Urothelium cell line (cell line): ENCODE data around the gene CAPN7.

ENCODE experiments used
- DNase-seq: peaks from one replicate; pipeline ENCODE4 v3.0.0; 2011; ENCODE audit warnings: low spot score, mixed read lengths
- FAIRE-seq: peaks from 2 replicates; lab custom pipeline; 2011; peaks lifted over from hg19 to GRCh38; lab: Jason Lieb, UNC

Gene CAPN7

DNA sequence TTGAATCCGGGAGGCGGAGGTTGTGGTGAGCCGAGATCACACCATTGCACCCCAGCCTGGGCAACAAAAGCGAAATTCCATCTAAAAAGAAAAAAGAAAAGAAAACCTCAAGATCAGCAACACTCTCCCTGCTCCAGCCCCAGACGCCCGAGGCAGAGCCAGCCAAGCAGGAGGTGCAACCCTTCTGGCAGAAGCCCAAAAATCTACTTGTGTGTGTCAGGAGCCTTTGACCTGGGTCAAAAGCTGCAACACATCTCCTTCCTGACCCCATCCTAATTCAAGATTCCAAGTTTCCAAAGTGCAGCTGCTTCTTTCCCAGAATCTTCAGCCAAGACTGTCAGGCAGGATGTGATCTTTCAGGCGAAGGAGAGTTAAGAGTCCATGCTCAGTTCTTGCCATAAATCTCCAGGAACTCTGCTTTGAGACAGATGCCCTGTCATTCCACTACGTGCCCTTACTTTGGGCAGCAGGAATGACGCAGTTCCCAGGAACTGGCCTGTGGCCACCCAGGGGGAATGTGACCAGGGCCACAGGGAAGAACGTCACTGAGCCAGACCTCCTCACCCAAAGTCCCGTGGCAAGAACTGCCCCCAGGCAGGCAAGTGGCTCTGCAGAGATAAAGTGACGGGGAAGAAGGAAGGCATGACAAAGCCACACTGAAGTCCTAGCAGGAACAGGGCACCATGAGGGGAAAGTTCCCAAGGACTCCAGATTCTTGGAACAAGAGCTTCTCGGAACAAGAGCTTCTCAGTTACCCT lies 86.9 kb downstream of the CAPN7 start:
- FAIRE-seq (no peak), DNase-seq (no peak)

DNA sequence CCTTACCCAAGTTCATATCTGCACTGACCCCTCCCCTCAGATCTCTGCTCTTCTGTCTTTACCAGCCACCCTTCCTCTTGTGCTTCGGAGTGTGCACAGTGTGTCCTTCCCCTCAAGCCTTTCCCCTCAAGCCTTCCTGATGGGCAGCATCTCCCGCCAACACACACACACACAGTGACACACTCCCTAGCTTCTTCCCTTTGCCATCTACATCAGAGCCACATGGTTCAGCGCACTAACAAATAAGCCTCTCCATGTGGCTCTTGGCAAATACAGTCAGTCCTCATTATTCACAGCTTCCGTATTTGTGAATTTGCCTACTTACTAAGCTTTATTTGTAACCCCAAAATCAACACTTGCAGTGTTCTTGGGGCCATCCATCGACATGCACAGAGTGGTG lies 88.9 kb downstream of the CAPN7 start:
- FAIRE-seq = no peak
- DNase-seq = no peak

DNA sequence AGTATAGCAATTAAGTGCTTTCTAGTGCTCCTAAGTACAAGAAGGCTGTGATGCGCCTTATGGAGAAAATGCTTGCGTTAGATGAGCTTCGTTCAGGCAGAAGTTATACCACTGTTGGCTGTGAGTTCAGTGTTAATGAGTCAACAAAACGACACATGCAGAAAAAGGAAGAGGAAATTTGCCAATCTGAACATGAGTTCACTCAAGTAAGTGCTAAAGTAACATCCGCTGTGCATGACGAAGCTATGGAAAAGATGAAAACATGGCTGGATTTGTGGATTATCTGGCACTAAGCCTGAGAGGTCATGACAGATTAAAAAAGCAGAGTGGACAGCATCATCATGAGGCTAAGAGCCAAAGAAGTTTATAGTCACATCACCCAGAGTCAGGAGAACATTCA lies 89.5 kb downstream of the CAPN7 start:
- FAIRE-seq = no peak
- DNase-seq = no peak

DNA sequence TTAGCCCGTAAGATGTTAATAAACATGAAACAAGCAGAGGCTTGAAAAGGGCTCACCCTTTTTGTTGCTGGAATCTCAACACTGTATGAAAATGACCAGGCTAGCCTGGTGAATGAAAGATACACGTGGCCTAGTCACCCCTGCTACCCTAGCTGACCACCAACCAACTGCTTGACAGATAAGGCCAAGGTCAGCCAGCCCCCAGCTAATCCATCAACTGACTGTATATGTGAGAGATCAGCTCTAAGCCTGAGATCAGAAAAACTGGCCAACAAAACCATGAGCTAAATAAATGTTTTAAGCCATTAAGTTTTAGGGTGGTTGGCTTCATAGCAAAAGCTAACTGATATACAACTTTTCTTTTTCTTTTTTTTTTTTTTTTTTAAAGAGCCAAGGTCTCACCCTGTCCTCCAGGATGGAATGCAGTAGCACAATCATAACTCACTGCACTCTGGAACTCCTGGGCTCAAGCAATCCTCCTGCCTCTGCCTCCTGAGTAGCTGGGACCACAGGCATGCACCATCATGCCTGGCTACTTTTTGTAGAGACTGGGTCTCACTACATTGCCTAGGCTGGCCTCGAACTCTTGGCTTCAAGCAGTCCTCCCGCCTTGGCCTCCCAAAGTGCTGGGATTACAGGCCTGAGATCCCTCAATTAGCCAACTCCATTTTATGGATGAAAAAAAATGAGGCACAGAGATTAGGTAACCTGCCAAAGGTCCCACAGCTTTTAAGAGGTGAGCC lies 91.7 kb downstream of the CAPN7 start:
- no peak for FAIRE-seq

DNA sequence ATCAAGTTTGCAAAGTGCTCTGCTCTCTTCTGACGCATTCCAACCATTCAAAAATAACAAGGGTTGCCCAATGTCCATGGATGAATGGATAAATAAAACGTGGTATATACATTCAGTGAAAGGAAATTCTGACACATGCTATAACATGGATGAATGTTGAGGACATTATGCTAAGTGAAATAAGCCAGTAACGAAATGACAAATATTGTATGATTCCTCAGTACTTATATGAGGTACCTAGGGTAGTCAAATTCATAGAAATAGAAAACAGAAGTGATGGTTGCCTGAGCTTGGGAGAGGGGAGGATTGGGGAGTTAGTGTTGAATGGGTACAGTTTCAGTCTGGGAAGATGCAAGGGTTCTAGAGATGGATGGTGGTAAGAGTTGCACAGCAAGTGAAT lies 92.5 kb downstream of the CAPN7 start:
- no peak for FAIRE-seq
- DNase-seq = no peak

More for the DNA sequence above, 91.7 kb downstream of the CAPN7 start:
- no peak for DNase-seq

DNA sequence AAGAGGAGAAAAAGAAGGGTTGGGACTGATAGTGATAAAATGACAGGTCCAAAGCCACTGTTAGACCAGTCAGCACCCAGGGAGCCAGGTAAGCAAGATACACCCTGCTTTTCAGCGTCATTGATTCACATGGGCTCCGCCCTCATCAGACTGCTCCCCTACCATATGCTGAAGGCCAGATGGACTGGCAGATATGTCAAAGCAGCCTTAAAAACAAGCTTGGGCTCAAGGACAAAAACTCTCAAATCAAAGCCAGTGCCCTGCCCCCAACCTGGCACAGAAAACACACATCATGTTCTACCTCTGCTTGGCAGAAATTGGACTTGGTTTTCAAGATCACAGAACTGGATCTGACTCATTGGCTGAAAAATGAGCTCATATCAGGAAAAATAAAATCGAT lies 93.0 kb downstream of the CAPN7 start:
- no peak for FAIRE-seq
- no peak for DNase-seq

DNA sequence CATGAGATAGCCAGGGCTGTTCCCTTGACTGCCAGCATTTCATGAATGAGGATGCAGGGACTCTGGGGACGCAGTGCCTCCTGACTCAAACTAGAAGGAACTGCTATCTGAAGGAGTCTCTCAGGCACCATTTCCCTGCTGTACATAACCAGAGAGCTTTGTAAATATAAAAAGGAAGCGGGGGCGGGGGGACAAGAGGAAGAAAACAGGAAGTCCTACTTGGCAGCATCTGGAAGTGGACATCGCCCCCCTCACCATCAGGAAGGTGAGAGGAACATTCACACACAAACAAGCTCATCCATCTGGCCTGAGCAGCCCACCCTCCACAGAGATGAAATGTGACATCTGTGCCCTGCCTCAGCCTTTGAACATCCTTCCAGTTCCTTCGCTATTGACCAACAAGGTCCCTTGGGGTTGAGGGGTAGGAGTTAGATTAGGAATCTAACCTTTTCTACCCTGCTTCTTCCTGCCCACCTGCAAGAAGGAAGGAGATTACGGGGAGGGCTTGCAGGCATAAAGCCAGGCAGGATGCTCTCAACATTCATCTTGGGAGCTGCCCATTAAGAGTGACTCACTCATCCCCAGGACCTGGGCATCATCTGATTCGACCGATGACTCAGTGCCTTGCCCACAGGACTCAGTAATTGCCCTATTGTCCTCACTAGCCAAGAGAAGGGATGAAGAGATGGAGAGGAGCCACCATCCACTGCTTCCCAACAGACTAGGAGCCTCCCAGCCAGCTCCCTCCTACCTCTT lies 94.5 kb downstream of the CAPN7 start:
- no peak for FAIRE-seq
- peak; percentile 85 for DNase-seq

DNA sequence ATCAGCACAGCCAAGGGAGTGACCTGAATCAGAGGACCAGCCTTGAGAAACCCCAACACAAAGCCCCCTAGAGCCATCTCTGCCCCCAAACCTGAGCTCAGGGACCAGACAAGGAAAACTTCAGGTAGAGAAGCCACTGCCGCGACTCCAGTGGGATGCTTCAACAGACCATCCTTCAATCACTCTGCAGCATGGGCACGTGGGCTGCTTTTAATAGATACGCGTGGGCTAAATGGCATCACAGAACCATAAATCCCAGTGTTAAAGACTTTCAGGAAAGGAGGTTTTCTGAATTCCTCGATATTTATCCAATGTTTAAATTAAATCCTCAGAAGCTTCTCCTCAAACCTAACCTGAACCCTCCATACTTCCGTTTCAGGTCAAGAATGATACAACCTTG lies 95.7 kb downstream of the CAPN7 start:
- FAIRE-seq = no peak
- DNase-seq = no peak
